ENCODE results near the gene MINK1.

- no peak for TF ChIP-seq CTCF (IDR thresholded peaks at IDR 0.05)
- no peak for TF ChIP-seq POLR2A (IDR thresholded peaks at IDR 0.05)
- no peak for TF ChIP-seq POLR2AphosphoS5 (IDR thresholded peaks at IDR 0.05)
- no peak for TF ChIP-seq EP300 (IDR thresholded peaks at IDR 0.05; ENCODE audit: low read depth)
These were observed 63.4 kb downstream of the MINK1 start for GRCh38 chr17:4896332-4897197.

Measured in transverse colon (tissue), 4 donors.